ENCODE results near the gene CSF2RB.
"Not testable (repeated sequence)": the region's sequence is repeated elsewhere in the genome, so short reads cannot be mapped to it uniquely, and the experiment has no call there.

The CSF2RB gene

GRCh38 chr22:36977401-36977861 lies 64.0 kb downstream of the CSF2RB start:
- peak; percentile 35 for DNase-seq

GRCh38 chr22:36977947-36978660 lies 64.7 kb downstream of the CSF2RB start:
- DNase-seq, result peak; percentile 78

GRCh38 chr22:36979016-36979910 lies 65.8 kb downstream of the CSF2RB start:
- no peak for DNase-seq

GRCh38 chr22:36981247-36981775 lies 67.9 kb downstream of the CSF2RB start:
- DNase-seq, result no peak

GRCh38 chr22:36982136-36982535 lies 68.7 kb downstream of the CSF2RB start:
- no peak for DNase-seq

GRCh38 chr22:36985211-36985889 lies 71.9 kb downstream of the CSF2RB start:
- no peak for DNase-seq

- no peak for DNase-seq
Measured at GRCh38 chr22:36986242-36986821, 72.9 kb downstream of the CSF2RB start.

- DNase-seq, result no peak
Measured at GRCh38 chr22:36988075-36988832, 74.8 kb downstream of the CSF2RB start.

GRCh38 chr22:36989012-36989411 lies 75.6 kb downstream of the CSF2RB start:
- DNase-seq, result not testable (repeated sequence)
